ENCODE measurements around the gene GPD2. TPM values are rescaled to one million over a fixed set of nuclear protein-coding genes. Genes with fewer than 3 reads are reported as not detected.

Gene GPD2
- total RNA-seq, 1 donor from 2014 or later: 76.9 TPM

GRCh38 chr2:156586621-156587020 is 150.4 kb downstream of the GPD2 start:
- Histone ChIP-seq H3K4me3 (ENCODE audit: low read depth, low read length) (no peak overlapping the region), H3K36me3 (ENCODE audit: control insufficient read depth, insufficient read depth, low read length) (no peaks in the 10 kb centered on the region), H3K27me3 (ENCODE audit: control insufficient read depth, insufficient read depth, low read length) (no peaks in the 10 kb centered on the region)
- FAIRE-seq (no peak), DNase-seq (ENCODE audit: low read depth) (no peak)
- TF ChIP-seq CTCF (IDR thresholded peaks at IDR 0.05; ENCODE audit: insufficient read depth, low read length, severe bottlenecking): no peak

GRCh38 chr2:156589381-156590079 is 153.4 kb downstream of the GPD2 start:
- FAIRE-seq: no peak
- Histone ChIP-seq H3K36me3 (ENCODE audit: control insufficient read depth, insufficient read depth, low read length) (no peaks in the 10 kb centered on the region), H3K27me3 (ENCODE audit: control insufficient read depth, insufficient read depth, low read length) (no peaks in the 10 kb centered on the region), H3K4me3 (ENCODE audit: low read depth, low read length) (no peak overlapping the region)
- peak; percentile 36 for TF ChIP-seq CTCF (IDR thresholded peaks at IDR 0.05; ENCODE audit: insufficient read depth, low read length, severe bottlenecking)
- DNase-seq (ENCODE audit: low read depth): peak; percentile 47

GRCh38 chr2:156590085-156590739 is 154.0 kb downstream of the GPD2 start:
- FAIRE-seq: no peak
- Histone ChIP-seq H3K27me3 (ENCODE audit: control insufficient read depth, insufficient read depth, low read length) (no peaks in the 10 kb centered on the region), H3K4me3 (ENCODE audit: low read depth, low read length) (no peak overlapping the region), H3K36me3 (ENCODE audit: control insufficient read depth, insufficient read depth, low read length) (no peaks in the 10 kb centered on the region)
- no peak for TF ChIP-seq CTCF (IDR thresholded peaks at IDR 0.05; ENCODE audit: insufficient read depth, low read length, severe bottlenecking)
- DNase-seq (ENCODE audit: low read depth): no peak

GRCh38 chr2:156592809-156593593 is 156.8 kb downstream of the GPD2 start:
- Histone ChIP-seq H3K36me3 (ENCODE audit: control insufficient read depth, insufficient read depth, low read length) (no peaks in the 10 kb centered on the region), H3K27me3 (ENCODE audit: control insufficient read depth, insufficient read depth, low read length) (no peaks in the 10 kb centered on the region), H3K4me3 (ENCODE audit: low read depth, low read length) (no peak overlapping the region)
- TF ChIP-seq CTCF (IDR thresholded peaks at IDR 0.05; ENCODE audit: insufficient read depth, low read length, severe bottlenecking): no peak
- DNase-seq (ENCODE audit: low read depth) (no peak), FAIRE-seq (no peak)

- Histone ChIP-seq H3K27me3 (ENCODE audit: control insufficient read depth, insufficient read depth, low read length) (no peaks in the 10 kb centered on the region), H3K4me3 (ENCODE audit: low read depth, low read length) (no peak overlapping the region), H3K36me3 (ENCODE audit: control insufficient read depth, insufficient read depth, low read length) (no peaks in the 10 kb centered on the region)
- DNase-seq (ENCODE audit: low read depth) (no peak), FAIRE-seq (no peak)
- no peak for TF ChIP-seq CTCF (IDR thresholded peaks at IDR 0.05; ENCODE audit: insufficient read depth, low read length, severe bottlenecking)
These were observed 157.4 kb downstream of the GPD2 start for GRCh38 chr2:156593594-156593921.
